Sigmoid colon (tissue), 7 donors: ENCODE results near the gene SLC6A19. TPM values are rescaled to one million over a fixed set of nuclear protein-coding genes. Genes with fewer than 3 reads are reported as not detected.

ENCODE experiments used
- DNase-seq: peaks from one replicate; pipeline ENCODE4 v3.0.0-alpha.2; 2019
- H3K27ac ChIP-seq, 4 donors: fragments of 200-600 bp; sonication (generic); one replicate each; pipeline ENCODE4 v1.5.1; 2016 to 2019; ENCODE audit warnings: mild to moderate bottlenecking in 1 of 4
- H3K27me3 ChIP-seq, 3 donors: fragments of 200-600 bp; sonication (generic); one replicate each; pipeline ENCODE4 v1.5.1; 2019; ENCODE audit warnings: mild to moderate bottlenecking in 1 of 3
- H3K36me3 ChIP-seq, 4 donors: fragments of 200-600 bp; sonication (generic); one replicate each; pipeline ENCODE4 v1.5.1; 2016 to 2019
- H3K4me1 ChIP-seq, 4 donors: fragments of 200-600 bp; sonication (generic); one replicate each; pipeline ENCODE4 v1.5.1; 2017 to 2019
- H3K4me3 ChIP-seq, 4 donors: fragments of 200-600 bp; sonication (generic); one replicate each; pipeline ENCODE4 v1.5.1; 2017 to 2019; ENCODE audit warnings: mild to moderate bottlenecking in 2 of 4, moderate library complexity in 1 of 4
- H3K9me3 ChIP-seq, 4 donors: fragments of 200-600 bp in 3 of 4; sonication (generic) in 3 of 4; one replicate each; pipeline versions ENCODE4 v1.5.1 to v1.6.1; 2013 to 2019
- EP300 ChIP-seq, 4 donors: sonication (generic); formaldehyde crosslinking; IDR thresholded peaks; one replicate each; pipeline ENCODE4 v1.6.1; 2017; ENCODE audit warnings: antibody characterized with exemption in 4 of 4
- POLR2A ChIP-seq, 2 donors: fragments of 450-650 bp; IDR thresholded peaks; one replicate each; pipeline ENCODE4 v1.6.1; 2016; ENCODE audit warnings: antibody characterized with exemption in 2 of 2, mild to moderate bottlenecking in 2 of 2, moderate library complexity in 2 of 2
- POLR2AphosphoS5 ChIP-seq, 4 donors: sonication (generic); formaldehyde crosslinking; IDR thresholded peaks; one replicate each; pipeline ENCODE4 v1.6.1; 2017; ENCODE audit warnings: antibody characterized with exemption in 4 of 4
- WGBS, 2 donors: extraction: QIAGEN DNeasy Blood & Tissue Kit; methylation state at CpG; one replicate each; pipeline ENCODE4 v1.1.7; 2013; 5-methylcytosine and 5-hydroxymethylcytosine counted together
- intact Hi-C: fragments of 100-400 bp; cut with DNase I; formaldehyde crosslinking; loops from one replicate; pipeline ENCODE4 v1.15.1; 2023
- polyA plus RNA-seq, 3 donors: library from polyadenylated mRNA; stranded (reverse); fragments of 200-250 nt; gene quantifications; one replicate each; pipeline ENCODE4 v1.2.3, GENCODE V29; 2013
- total RNA-seq, 4 donors: library from RNA; depleted of rRNA; stranded (reverse); fragments of >200 nt; gene quantifications; one replicate each; pipeline ENCODE4 v1.1.0, GENCODE V29; 2016
- TF ChIP-seq, protein P1 (sequence below), 4 experiments: fragments of 450-650 bp in 3 of 4; fragments of 200-600 bp in 1 of 4; IDR thresholded peaks; one replicate each; pipeline ENCODE4 v1.5.1; 2016 to 2019; ENCODE audit warnings: antibody characterized with exemption in 4 of 4, mild to moderate bottlenecking in 3 of 4, moderate library complexity in 2 of 4
- donor health status: healthy with polysubstance abuse.
- donor health status: Bipolar disorder and iron deficiency.
- donor health status: healthy.

The SLC6A19 gene
- total and polyA plus RNA-seq, 7 donors = 0.80 to 6.6 (median 0.92) TPM; not detected in 4

DNA sequence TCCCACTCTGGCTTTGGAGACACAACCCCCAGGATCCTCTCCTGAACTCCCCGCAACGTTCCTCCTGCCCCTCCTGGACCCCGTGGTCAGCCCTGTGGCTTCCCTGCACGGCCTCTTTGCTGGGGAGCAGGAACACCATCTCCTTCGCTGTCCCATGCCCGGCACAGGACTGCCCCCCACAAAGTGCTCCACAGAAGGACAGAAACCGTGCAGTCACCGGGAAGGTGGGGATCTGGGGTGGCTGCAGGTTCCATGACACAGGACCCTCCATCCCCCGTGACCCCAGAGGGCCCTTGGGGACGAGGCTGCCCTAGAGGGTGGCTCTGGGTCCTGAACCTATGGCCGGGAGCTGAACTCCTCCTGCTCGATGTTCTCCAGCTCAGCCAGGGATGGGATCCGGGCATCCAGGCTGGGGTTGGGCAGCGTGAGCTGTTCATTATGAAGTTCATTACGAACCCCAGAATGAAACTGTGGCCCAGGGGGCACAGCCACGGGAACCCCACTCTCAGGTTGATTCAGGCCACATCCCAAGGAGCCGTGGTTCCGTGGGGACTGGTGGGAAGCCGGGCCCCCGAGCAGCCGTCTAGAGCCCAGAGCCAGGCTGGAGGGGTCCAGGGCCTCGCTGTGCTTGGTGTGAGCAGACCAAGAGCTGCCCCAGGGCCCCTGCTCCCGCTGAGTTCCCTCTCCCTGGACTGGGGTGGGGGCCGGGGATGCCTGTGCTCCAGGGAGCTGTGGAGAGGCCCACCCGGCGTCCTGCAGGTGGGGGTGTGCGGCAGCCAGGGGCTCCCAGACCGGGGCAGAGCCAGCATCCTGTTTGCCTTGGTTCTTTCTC is 684 bp upstream of the SLC6A19 start:
- H3K36me3 ChIP-seq = no peaks in the 10 kb centered on the region
- no peak overlapping the region for H3K27ac ChIP-seq
- no peak overlapping the region for H3K4me3 ChIP-seq
- peaks cover 0 to 89% (median 13%) of the 10 kb centered on the region in 3 donors for H3K27me3 ChIP-seq
- H3K4me1 ChIP-seq = no peaks in the 10 kb centered on the region
- intact Hi-C loops = no loop called here
- H3K9me3 ChIP-seq = no peaks in the 10 kb centered on the region
- 46 to 74% methylated on average over 28 of the region's 28 CpGs for WGBS, 2 donors
- DNase-seq = no peak
- TF ChIP-seq POLR2AphosphoS5 (IDR thresholded peaks at IDR 0.05) (no peak), POLR2A (IDR thresholded peaks at IDR 0.05) (no peak)

DNA sequence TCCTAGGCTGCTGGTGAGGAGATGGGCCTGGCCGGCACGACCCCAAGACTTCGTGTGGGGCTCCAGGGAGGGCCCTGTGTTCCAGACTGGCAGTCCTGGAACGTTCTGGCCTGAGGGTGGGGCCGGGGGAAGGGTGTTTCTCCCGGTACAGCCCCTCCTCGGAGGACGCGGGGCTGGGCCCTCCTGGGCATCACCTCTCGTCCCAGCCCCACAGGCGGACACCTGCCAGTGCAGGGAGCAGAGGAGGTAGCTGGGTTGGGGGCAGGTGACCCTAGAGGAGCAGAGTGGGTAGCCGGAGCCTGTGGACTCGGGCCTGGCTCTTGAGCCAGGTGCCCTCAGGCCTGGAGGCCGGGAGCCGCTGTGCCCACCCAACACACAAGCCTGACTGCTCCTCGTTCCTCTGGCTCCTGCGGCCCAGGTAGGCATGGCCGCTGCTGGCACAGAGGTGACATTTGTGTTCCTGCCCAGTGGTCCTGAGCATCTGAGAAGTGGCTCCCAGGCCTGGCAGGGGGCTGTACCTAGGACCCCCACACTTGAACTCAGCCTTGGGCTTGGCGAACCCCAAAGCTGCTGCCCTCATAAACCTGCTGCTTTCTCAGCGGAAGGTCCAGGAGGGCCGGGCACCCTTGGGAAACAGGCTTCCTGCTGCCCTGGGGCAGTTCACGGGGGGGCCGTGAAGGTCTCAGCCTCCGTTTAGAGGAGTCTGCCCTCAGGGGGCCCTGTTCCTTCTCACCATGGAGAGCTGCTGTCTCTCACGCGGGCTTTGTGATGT is 817 bp downstream of the SLC6A19 start:
- H3K36me3 ChIP-seq = no peaks in the 10 kb centered on the region
- 68 to 81% methylated on average over 26 of the region's 26 CpGs for WGBS, 2 donors
- H3K4me1 ChIP-seq = no peaks in the 10 kb centered on the region
- H3K4me3 ChIP-seq = no peak overlapping the region
- H3K27ac ChIP-seq = no peak overlapping the region
- H3K9me3 ChIP-seq = no peaks in the 10 kb centered on the region
- peaks cover 3 to 86% (median 9%) of the 10 kb centered on the region in 3 donors for H3K27me3 ChIP-seq
- TF ChIP-seq, protein P1, sequence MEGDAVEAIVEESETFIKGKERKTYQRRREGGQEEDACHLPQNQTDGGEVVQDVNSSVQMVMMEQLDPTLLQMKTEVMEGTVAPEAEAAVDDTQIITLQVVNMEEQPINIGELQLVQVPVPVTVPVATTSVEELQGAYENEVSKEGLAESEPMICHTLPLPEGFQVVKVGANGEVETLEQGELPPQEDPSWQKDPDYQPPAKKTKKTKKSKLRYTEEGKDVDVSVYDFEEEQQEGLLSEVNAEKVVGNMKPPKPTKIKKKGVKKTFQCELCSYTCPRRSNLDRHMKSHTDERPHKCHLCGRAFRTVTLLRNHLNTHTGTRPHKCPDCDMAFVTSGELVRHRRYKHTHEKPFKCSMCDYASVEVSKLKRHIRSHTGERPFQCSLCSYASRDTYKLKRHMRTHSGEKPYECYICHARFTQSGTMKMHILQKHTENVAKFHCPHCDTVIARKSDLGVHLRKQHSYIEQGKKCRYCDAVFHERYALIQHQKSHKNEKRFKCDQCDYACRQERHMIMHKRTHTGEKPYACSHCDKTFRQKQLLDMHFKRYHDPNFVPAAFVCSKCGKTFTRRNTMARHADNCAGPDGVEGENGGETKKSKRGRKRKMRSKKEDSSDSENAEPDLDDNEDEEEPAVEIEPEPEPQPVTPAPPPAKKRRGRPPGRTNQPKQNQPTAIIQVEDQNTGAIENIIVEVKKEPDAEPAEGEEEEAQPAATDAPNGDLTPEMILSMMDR (IDR thresholded peaks at IDR 0.05) = no peak
- TF ChIP-seq EP300 (IDR thresholded peaks at IDR 0.05) = no peak
- no peak for TF ChIP-seq POLR2AphosphoS5 (IDR thresholded peaks at IDR 0.05)
- TF ChIP-seq POLR2A (IDR thresholded peaks at IDR 0.05) = no peak
- intact Hi-C loops = no loop called here
- DNase-seq = no peak

DNA sequence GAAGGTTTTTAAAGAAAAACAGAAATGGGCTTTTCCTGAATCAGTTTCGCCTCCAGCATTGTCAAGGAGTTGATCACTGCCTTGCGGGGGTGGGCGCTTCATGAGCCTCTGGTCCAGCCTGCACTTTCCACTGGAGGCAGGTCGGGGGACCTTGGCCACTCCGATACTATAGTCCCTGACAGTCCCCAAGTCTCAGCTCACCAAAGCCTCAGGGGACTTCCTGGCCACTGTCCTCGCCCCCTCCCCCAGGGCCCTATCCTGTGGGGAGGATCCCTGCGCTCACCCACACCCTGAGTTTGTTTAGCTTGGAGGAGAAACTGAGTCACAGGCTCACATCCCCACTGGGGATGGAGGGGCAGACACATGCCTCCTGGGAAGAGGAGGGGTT is 1.4 kb downstream of the SLC6A19 start:
- Histone ChIP-seq H3K36me3 (no peaks in the 10 kb centered on the region), H3K27me3 (peaks cover 3 to 86% (median 9%) of the 10 kb centered on the region in 3 donors), H3K4me1 (no peaks in the 10 kb centered on the region), H3K4me3 (no peak overlapping the region), H3K9me3 (no peaks in the 10 kb centered on the region), H3K27ac (no peak overlapping the region)
- TF ChIP-seq EP300 (IDR thresholded peaks at IDR 0.05) (no peak), POLR2AphosphoS5 (IDR thresholded peaks at IDR 0.05) (no peak), POLR2A (IDR thresholded peaks at IDR 0.05) (no peak)
- TF ChIP-seq, protein P1 (IDR thresholded peaks at IDR 0.05) = no peak
- intact Hi-C loops = no loop called here
- DNase-seq = no peak
- 87 to 92% methylated on average over 7 of the region's 7 CpGs for WGBS, 2 donors

DNA sequence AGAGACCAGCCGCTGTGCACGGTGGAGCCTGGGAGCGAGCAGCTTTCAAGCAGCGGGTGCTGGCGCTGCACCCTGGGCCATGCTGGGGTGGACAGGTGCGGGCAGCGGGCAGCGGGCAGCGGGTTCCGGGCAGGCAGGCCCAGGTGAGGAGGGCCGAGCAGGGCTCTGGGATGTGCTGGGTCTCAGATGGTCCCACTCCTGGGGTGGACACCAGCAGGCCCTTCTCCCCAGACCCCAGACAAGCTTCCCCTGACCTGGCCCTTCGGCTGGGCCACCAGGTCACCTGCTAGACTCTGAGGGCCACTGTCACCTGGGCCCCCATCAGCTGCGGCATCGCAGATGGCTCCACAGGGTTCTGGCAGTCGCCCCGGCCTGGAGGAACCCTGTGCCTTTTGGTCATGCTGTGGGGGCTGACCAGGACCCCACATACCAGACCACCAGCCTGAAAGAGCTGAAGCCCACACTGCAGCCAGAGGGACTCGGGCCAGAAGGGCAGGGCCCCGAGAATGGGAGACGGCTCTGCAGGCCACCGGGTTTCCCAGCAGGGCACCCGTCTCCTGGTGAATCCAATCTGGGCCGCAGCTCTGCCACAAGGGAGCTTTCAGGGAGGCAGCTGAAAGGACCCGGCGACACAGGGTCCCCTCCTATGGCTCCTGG is 2.0 kb downstream of the SLC6A19 start:
- H3K36me3 ChIP-seq = no peaks in the 10 kb centered on the region
- no peak overlapping the region for H3K27ac ChIP-seq
- no peak overlapping the region for H3K4me3 ChIP-seq
- H3K4me1 ChIP-seq = no peaks in the 10 kb centered on the region
- no peaks in the 10 kb centered on the region for H3K9me3 ChIP-seq
- no peak for DNase-seq
- TF ChIP-seq POLR2A (IDR thresholded peaks at IDR 0.05) = no peak
- no peak for TF ChIP-seq POLR2AphosphoS5 (IDR thresholded peaks at IDR 0.05)
- no peak for TF ChIP-seq EP300 (IDR thresholded peaks at IDR 0.05)
- TF ChIP-seq, protein P1 (IDR thresholded peaks at IDR 0.05) = no peak
- peaks cover 3 to 79% (median 9%) of the 10 kb centered on the region in 3 donors for H3K27me3 ChIP-seq
- intact Hi-C loops = no loop called here
- 89 to 93% methylated on average over 24 of the region's 24 CpGs for WGBS, 2 donors
